BE2C (cell line): Measurements from ENCODE around the gene ANKRD16.

Source experiments
- DNase-seq: peaks from one replicate; pipeline ENCODE4 v3.0.0-alpha.2; 2020
- H3K27me3 ChIP-seq: fragments of 250-450 bp; sonication (Bioruptor Pico); 2 replicates; pipeline ENCODE4 v1.5.1; 2020; ENCODE audit warnings: mild to moderate bottlenecking
- H3K36me3 ChIP-seq: fragments of 250-450 bp; sonication (Bioruptor Pico); 2 replicates; pipeline ENCODE4 v1.5.1; 2020; ENCODE audit warnings: mild to moderate bottlenecking
- H3K4me1 ChIP-seq: fragments of 250-450 bp; sonication (Bioruptor Pico); 2 replicates; pipeline ENCODE4 v1.5.1; 2020
- H3K4me3 ChIP-seq: 2 replicates; pipeline ENCODE4 v1.5.1; 2011; ENCODE audit warnings: low read depth, low read length
- H3K9me3 ChIP-seq: fragments of 250-450 bp; sonication (Bioruptor Pico); 2 replicates; pipeline ENCODE4 v1.5.1; 2020
- CTCF ChIP-seq: IDR thresholded peaks from 2 replicates; pipeline ENCODE4 v1.5.1; 2012; ENCODE audit warnings: mild to moderate bottlenecking, low read depth, low read length

The ANKRD16 gene

GRCh38 chr10:5894873-5895272 is 5.2 kb upstream of the ANKRD16 start:
- Histone ChIP-seq H3K27me3 (no peaks in the 10 kb centered on the region), H3K4me1 (no peaks in the 10 kb centered on the region; the same call in 1 of the 2 replicates), H3K4me3 (no peak overlapping the region), H3K36me3 (peaks cover 26% of the 10 kb centered on the region), H3K9me3 (no peaks in the 10 kb centered on the region)
- DNase-seq = no peak
- TF ChIP-seq CTCF = no peak

- TF ChIP-seq CTCF = no peak
Measured at GRCh38 chr10:5894403-5894802, 4.7 kb upstream of the ANKRD16 start.

GRCh38 chr10:5893321-5893720 is 3.6 kb upstream of the ANKRD16 start:
- no peaks in the 10 kb centered on the region for H3K27me3 ChIP-seq
- no peaks in the 10 kb centered on the region; the same call in 1 of the 2 replicates for H3K4me1 ChIP-seq
- H3K9me3 ChIP-seq = no peaks in the 10 kb centered on the region
- H3K4me3 ChIP-seq = no peak overlapping the region
- no peak for TF ChIP-seq CTCF
- peaks cover 26% of the 10 kb centered on the region for H3K36me3 ChIP-seq
- no peak for DNase-seq

More at GRCh38 chr10:5894403-5894802, 4.7 kb upstream of the ANKRD16 start:
- no peak for DNase-seq
- peaks cover 26% of the 10 kb centered on the region for H3K36me3 ChIP-seq
- no peaks in the 10 kb centered on the region for H3K27me3 ChIP-seq
- no peaks in the 10 kb centered on the region for H3K9me3 ChIP-seq
- no peak overlapping the region for H3K4me3 ChIP-seq
- H3K4me1 ChIP-seq = no peaks in the 10 kb centered on the region; the same call in 1 of the 2 replicates

GRCh38 chr10:5892007-5892406 is 2.3 kb upstream of the ANKRD16 start:
- H3K4me3 ChIP-seq = no peak overlapping the region
- H3K9me3 ChIP-seq = no peaks in the 10 kb centered on the region
- TF ChIP-seq CTCF = no peak
- H3K27me3 ChIP-seq = no peaks in the 10 kb centered on the region
- peaks cover 26% of the 10 kb centered on the region for H3K36me3 ChIP-seq
- DNase-seq = no peak
- H3K4me1 ChIP-seq = no peaks in the 10 kb centered on the region; the same call in 1 of the 2 replicates

GRCh38 chr10:5891009-5891408 is 1.3 kb upstream of the ANKRD16 start:
- DNase-seq = no peak
- Histone ChIP-seq H3K4me1 (no peaks in the 10 kb centered on the region; the same call in 1 of the 2 replicates), H3K9me3 (no peaks in the 10 kb centered on the region), H3K36me3 (peaks cover 20% of the 10 kb centered on the region), H3K4me3 (peak overlapping the region; percentile 79), H3K27me3 (no peaks in the 10 kb centered on the region)
- no peak for TF ChIP-seq CTCF

- Histone ChIP-seq H3K4me3 (peak overlapping the region; percentile 79), H3K27me3 (no peaks in the 10 kb centered on the region), H3K9me3 (no peaks in the 10 kb centered on the region), H3K4me1 (no peaks in the 10 kb centered on the region; the same call in 1 of the 2 replicates), H3K36me3 (peaks cover 14% of the 10 kb centered on the region)
- DNase-seq = peak; percentile 41
- TF ChIP-seq CTCF = no peak
Measured at GRCh38 chr10:5890452-5890915, 791 bp upstream of the ANKRD16 start.
